ENCODE results near the gene SLC22A6.

The SLC22A6 gene

GRCh38 chr11:62996271-62996670, 11.5 kb upstream of the SLC22A6 start (continued):
- TF ChIP-seq, protein P1, sequence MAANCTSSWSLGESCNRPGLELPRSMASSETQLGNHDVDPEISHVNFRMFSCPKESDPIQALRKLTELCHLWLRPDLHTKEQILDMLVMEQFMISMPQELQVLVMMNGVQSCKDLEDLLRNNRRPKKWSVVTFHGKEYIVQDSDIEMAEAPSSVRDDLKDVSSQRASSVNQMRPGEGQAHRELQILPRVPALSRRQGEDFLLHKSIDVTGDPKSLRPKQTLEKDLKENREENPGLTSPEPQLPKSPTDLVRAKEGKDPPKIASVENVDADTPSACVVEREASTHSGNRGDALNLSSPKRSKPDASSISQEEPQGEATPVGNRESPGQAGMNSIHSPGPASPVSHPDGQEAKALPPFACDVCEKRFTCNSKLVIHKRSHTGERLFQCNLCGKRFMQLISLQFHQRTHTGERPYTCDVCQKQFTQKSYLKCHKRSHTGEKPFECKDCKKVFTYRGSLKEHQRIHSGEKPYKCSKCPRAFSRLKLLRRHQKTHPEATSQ (tag by site-specific recombination; IDR thresholded peaks at IDR 0.05): no peak
- TF ChIP-seq ZNF174 (tag by site-specific recombination; IDR thresholded peaks at IDR 0.05) (no peak), ZNF433 (tag by site-specific recombination; IDR thresholded peaks at IDR 0.05; ENCODE audit: low read depth) (no peak), ZBTB26 (tag by site-specific recombination; optimal IDR thresholded peaks at IDR 0.05) (no peak), KLF1 (tag by site-specific recombination; IDR thresholded peaks at IDR 0.05) (no peak), ZNF16 (tag by site-specific recombination; IDR thresholded peaks at IDR 0.05; ENCODE audit: low read depth) (no peak), ZNF239 (tag by site-specific recombination; IDR thresholded peaks at IDR 0.05) (no peak), ZNF157 (tag by site-specific recombination; IDR thresholded peaks at IDR 0.05) (no peak)

GRCh38 chr11:62994775-62995174, 10.0 kb upstream of the SLC22A6 start:
- Histone ChIP-seq H3K9me3 (ENCODE audit: control insufficient read depth, insufficient read depth, low read depth, low read length) (no peaks in the 10 kb centered on the region), H3K36me3 (ENCODE audit: control insufficient read depth in 2 of 2, insufficient read depth in 1 of 2, low read length in 2 of 2) (no peaks in the 10 kb centered on the region), H3K27ac (ENCODE audit: extremely low read depth, low read depth, low read length) (no peak overlapping the region), H3K4me1 (ENCODE audit: control insufficient read depth, insufficient read depth, low read length) (no peaks in the 10 kb centered on the region), H3K4me3 (ENCODE audit: low read depth, low read length) (no peak overlapping the region)
- POLR2A ChIA-PET: no interaction called here
- no peak for TF ChIP-seq ZNF785 (tag by site-specific recombination; IDR thresholded peaks at IDR 0.05)
- peak; percentile 76; the same call in 1 of the 2 replicates for TF ChIP-seq ZNF23 (tag by site-specific recombination; IDR thresholded peaks at IDR 0.05; ENCODE audit: borderline replicate concordance)
- TF ChIP-seq MYNN (tag by site-specific recombination; IDR thresholded peaks at IDR 0.05; ENCODE audit: borderline replicate concordance): no peak
- 0 out of 2 replicates have a peak, but pooled peaks have one; percentile 34 for TF ChIP-seq ZBTB17 (tag by site-specific recombination; IDR thresholded peaks at IDR 0.05)
- no peak for TF ChIP-seq ZSCAN30 (tag by site-specific recombination; IDR thresholded peaks at IDR 0.05)
- TF ChIP-seq, protein P2, sequence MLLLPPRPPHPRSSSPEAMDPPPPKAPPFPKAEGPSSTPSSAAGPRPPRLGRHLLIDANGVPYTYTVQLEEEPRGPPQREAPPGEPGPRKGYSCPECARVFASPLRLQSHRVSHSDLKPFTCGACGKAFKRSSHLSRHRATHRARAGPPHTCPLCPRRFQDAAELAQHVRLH (tag by site-specific recombination; IDR thresholded peaks at IDR 0.05): no peak
- TF ChIP-seq ZNF2 (tag by site-specific recombination; IDR thresholded peaks at IDR 0.05): no peak
- CTCF ChIA-PET: interaction anchor here (1.0 to 1.6 kb wide), 4 partner anchors 13 to 29 kb away, joined by 3 to 13 read pairs (median 4); no protein-coding TSS in a partner anchor

GRCh38 chr11:62988276-62988675, 3.5 kb upstream of the SLC22A6 start:
- Histone ChIP-seq H3K4me1 (ENCODE audit: control insufficient read depth, insufficient read depth, low read length) (no peaks in the 10 kb centered on the region), H3K36me3 (ENCODE audit: control insufficient read depth in 2 of 2, insufficient read depth in 1 of 2, low read length in 2 of 2) (no peaks in the 10 kb centered on the region), H3K4me3 (ENCODE audit: low read depth, low read length) (no peak overlapping the region), H3K9me3 (ENCODE audit: control insufficient read depth, insufficient read depth, low read depth, low read length) (no peaks in the 10 kb centered on the region), H3K27ac (ENCODE audit: extremely low read depth, low read depth, low read length) (no peak overlapping the region)
- ChIA-PET CTCF (interaction anchor here (0.6 to 1.2 kb wide), 2 partner anchors 13 to 82 kb away, joined by 5 read pairs; no protein-coding TSS in a partner anchor), POLR2A (no interaction called here)
- TF ChIP-seq ZFHX2 (tag by site-specific recombination; conservative IDR thresholded peaks at IDR 0.05) (no peak), ZNF664 (tag by site-specific recombination; IDR thresholded peaks at IDR 0.05) (no peak), ZFP69B (tag by site-specific recombination; IDR thresholded peaks at IDR 0.05) (no peak), ZNF843 (tag by site-specific recombination; IDR thresholded peaks at IDR 0.05) (no peak), ZSCAN4 (tag by site-specific recombination; IDR thresholded peaks at IDR 0.05) (no peak), ZNF585B (tag by site-specific recombination; IDR thresholded peaks at IDR 0.05) (no peak), ZNF114 (tag by site-specific recombination; IDR thresholded peaks at IDR 0.05) (no peak), ZNF549 (tag by site-specific recombination; IDR thresholded peaks at IDR 0.05) (no peak), ZNF324 (tag by site-specific recombination; IDR thresholded peaks at IDR 0.05) (no peak)
